ENCODE results near the gene SLC16A10.

Gene SLC16A10

DNA sequence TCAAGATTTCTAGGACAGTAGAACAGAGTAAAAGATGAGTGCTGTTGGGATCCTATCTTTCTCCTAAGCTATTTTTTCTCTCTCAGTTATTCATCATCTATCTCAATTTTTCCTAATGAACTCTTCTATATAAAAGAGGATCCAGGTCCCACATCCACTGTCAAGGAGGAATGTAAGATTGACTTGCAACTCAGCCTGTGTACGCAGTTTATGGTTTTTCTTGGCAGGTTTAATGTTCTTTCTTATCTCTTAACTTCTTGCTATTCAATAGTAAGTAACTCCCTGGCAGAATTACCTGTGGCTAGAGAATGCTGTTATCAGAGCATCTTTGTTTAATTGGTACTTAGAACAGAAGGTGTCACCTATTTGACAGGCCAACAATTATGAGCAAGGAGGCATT lies 60.8 kb downstream of the SLC16A10 start:
- POLR2A ChIA-PET, result no interaction called here
- TF ChIP-seq CTCF (IDR thresholded peaks at IDR 0.05; ENCODE audit: insufficient read depth, low read length, missing control alignments), result no peak
- no peak for DNase-seq (ENCODE audit: low read depth, low spot score)
- H3K4me3 ChIP-seq (ENCODE audit: low read depth, low read length), result no peak overlapping the region
- CTCF ChIA-PET, result no interaction called here

DNA sequence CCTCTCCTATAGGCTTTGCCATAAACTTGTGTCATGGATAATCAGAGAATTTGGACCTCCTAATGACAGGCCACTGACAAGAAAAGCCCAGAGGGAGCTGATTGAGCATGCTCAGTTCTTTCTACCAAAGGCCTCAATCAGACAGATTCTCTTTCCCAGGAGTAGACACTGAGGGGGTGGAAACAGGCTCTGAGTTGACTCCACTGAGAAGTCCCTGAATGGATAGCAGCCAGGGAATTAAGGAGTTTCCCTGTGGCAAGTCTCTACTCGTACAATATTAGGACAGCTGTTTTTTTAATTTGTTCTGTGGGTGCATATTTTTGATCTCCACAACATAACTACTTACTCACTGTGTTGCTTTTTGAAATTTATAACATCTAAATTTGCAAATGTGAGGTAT lies 63.3 kb downstream of the SLC16A10 start:
- CTCF ChIA-PET, result interaction anchor here (1.2 kb wide), 1 partner anchor 59 kb away, joined by 3 read pairs; no protein-coding TSS in a partner anchor
- TF ChIP-seq CTCF (IDR thresholded peaks at IDR 0.05; ENCODE audit: insufficient read depth, low read length, missing control alignments), result no peak
- POLR2A ChIA-PET, result no interaction called here

DNA sequence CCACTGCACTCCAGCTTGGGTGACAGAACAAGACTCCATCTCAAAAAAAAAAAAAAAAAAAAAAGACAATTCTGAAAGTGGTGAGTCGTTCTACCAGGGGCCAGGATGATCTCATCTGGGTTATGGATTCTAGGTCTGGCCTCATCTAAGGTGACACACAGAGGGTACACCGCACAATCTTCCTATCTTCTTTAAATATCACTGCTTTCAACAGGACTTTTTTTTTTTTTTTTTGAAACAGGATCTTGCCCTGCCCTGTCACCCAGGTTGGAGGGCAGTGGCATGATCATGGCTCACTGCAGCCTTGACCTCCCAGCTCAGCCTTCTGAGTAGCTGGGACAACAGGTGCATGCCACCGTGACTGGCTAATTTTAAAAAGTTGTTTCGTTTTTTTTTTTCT lies 67.7 kb downstream of the SLC16A10 start:
- TF ChIP-seq CTCF (IDR thresholded peaks at IDR 0.05; ENCODE audit: insufficient read depth, low read length, missing control alignments), result no peak
- no peak overlapping the region for H3K4me3 ChIP-seq (ENCODE audit: low read depth, low read length)
- ChIA-PET CTCF (no interaction called here), POLR2A (no interaction called here)
- no peak for DNase-seq (ENCODE audit: low read depth, low spot score)

More for the DNA sequence above, 63.3 kb downstream of the SLC16A10 start:
- no peak for DNase-seq (ENCODE audit: low read depth, low spot score)
- H3K4me3 ChIP-seq (ENCODE audit: low read depth, low read length), result no peak overlapping the region

GRCh38 chr6:111157412-111157811 lies 70.1 kb downstream of the SLC16A10 start:
- POLR2A ChIA-PET, result no interaction called here
- TF ChIP-seq CTCF (IDR thresholded peaks at IDR 0.05; ENCODE audit: insufficient read depth, low read length, missing control alignments), result no peak

DNA sequence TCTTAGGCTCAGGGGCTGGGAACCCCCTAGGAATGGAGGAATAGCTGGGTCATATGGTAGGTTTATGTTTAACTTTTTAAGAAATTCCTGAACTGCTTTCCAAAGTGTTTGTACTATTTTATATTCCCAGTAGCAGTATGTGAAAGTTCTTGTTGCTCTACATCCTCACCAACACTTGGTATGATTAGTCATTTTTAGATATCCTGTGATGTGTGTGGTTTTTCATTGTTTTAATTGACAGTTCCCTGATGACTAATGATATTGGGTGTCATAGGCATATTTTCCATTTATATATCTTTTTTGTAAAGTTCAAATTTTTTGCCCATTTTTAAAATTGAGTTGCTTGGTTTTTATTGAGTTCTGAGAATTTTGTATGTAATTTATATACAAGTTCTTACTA lies 72.3 kb downstream of the SLC16A10 start:
- POLR2A ChIA-PET, result no interaction called here
- no peak for TF ChIP-seq CTCF (IDR thresholded peaks at IDR 0.05; ENCODE audit: insufficient read depth, low read length, missing control alignments)
- CTCF ChIA-PET, result no interaction called here
- no peak overlapping the region for H3K4me3 ChIP-seq (ENCODE audit: low read depth, low read length)
- DNase-seq (ENCODE audit: low read depth, low spot score), result no peak

More at GRCh38 chr6:111157412-111157811, 70.1 kb downstream of the SLC16A10 start:
- DNase-seq (ENCODE audit: low read depth, low spot score), result no peak
- CTCF ChIA-PET, result interaction anchor here (0.7 kb wide), 1 partner anchor 100 kb away, joined by 4 read pairs; no protein-coding TSS in a partner anchor
- no peak overlapping the region for H3K4me3 ChIP-seq (ENCODE audit: low read depth, low read length)

GRCh38 chr6:111161650-111162049 lies 74.3 kb downstream of the SLC16A10 start:
- ChIA-PET POLR2A (no interaction called here), CTCF (no interaction called here)
- H3K4me3 ChIP-seq (ENCODE audit: low read depth, low read length), result no peak overlapping the region
- no peak for DNase-seq (ENCODE audit: low read depth, low spot score)
- TF ChIP-seq CTCF (IDR thresholded peaks at IDR 0.05; ENCODE audit: insufficient read depth, low read length, missing control alignments), result no peak
